ENCODE data around the gene EEA1. TPM values are rescaled to one million over a fixed set of nuclear protein-coding genes. Genes with fewer than 3 reads are reported as not detected.

EEA1 gene
- total RNA-seq, 1 experiment from 2014 or later = 14.9 TPM

GRCh38 chr12:92747151-92747550 lies 181.9 kb downstream of the EEA1 start:
- no peak overlapping the region for H2BK15ac ChIP-seq (ENCODE audit: low read depth, low read length)
- H3K36me3 Mint-ChIP-seq (ENCODE audit: insufficient read depth in 1 of 3, low read depth in 3 of 3) = no peaks in the 10 kb centered on the region
- H2BK20ac ChIP-seq (ENCODE audit: low read depth, low read length, poor library complexity, severe bottlenecking) = no peak overlapping the region
- no peaks in the 10 kb centered on the region for H3K9me3 Mint-ChIP-seq
- no peak overlapping the region for H4K8ac ChIP-seq (replicated peaks; ENCODE audit: insufficient read length, low read depth, low read length)
- no peak overlapping the region for H4K5ac ChIP-seq (ENCODE audit: insufficient read length, low read depth, low read length)
- H3K4me1 ChIP-seq (ENCODE audit: insufficient read depth, low read length) = no peaks in the 10 kb centered on the region
- no peaks in the 10 kb centered on the region for H3K79me2 ChIP-seq (ENCODE audit: insufficient read depth, low read length)
- no peaks in the 10 kb centered on the region for H3K9me3 ChIP-seq (ENCODE audit: control insufficient read depth, low read depth, low read length)
- no peak overlapping the region for H2BK5ac ChIP-seq (ENCODE audit: insufficient read length, low read length)
- no peaks in the 10 kb centered on the region for H3K79me1 ChIP-seq (ENCODE audit: insufficient read depth, low read depth, low read length, poor library complexity, severe bottlenecking)
- H3K4me3 Mint-ChIP-seq = no peak overlapping the region
- H3K4me1 Mint-ChIP-seq = no peaks in the 10 kb centered on the region
- no peak overlapping the region for H3K4me2 ChIP-seq (ENCODE audit: insufficient read depth, insufficient read length, low read length)
- no peak overlapping the region for H2AK5ac ChIP-seq (ENCODE audit: insufficient read length, low read length)
- H3K56ac ChIP-seq (ENCODE audit: insufficient read length, low read depth, low read length) = no peak overlapping the region
- DNase-seq = no peak
- no peak overlapping the region for H2BK12ac ChIP-seq (ENCODE audit: insufficient read length, low read depth, low read length)
- no peak overlapping the region for H3T11ph ChIP-seq (ENCODE audit: low read length)
- no peaks in the 10 kb centered on the region for H4K20me1 ChIP-seq (ENCODE audit: control insufficient read depth, insufficient read depth, insufficient read length)
- no peak overlapping the region for H3K23ac ChIP-seq (ENCODE audit: insufficient read length, low read depth, low read length)
- WGBS (ENCODE audit: extremely low coverage, insufficient read length, low lambda C conversion rate) = no CpG with 5 or more reads among the region's 1 CpG
- no peak for TF ChIP-seq CTCF (conservative IDR thresholded peaks at IDR 0.05)
- H3K4ac ChIP-seq (ENCODE audit: low read depth, low read length) = no peak overlapping the region
- H2BK120ac ChIP-seq (ENCODE audit: low read depth, low read length, poor library complexity, severe bottlenecking) = no peak overlapping the region
- no peak overlapping the region for H3K18ac ChIP-seq (ENCODE audit: insufficient read length, low read depth, low read length)
- no peak overlapping the region for H4K91ac ChIP-seq (ENCODE audit: insufficient read length, low read depth, low read length)
- no peak overlapping the region for H3K27ac ChIP-seq (ENCODE audit: insufficient read length, low read depth, low read length)
- no peak overlapping the region for H3K27ac Mint-ChIP-seq
- H3K14ac ChIP-seq (ENCODE audit: insufficient read depth, low read length) = no peak overlapping the region
- no peak overlapping the region for H3K9ac ChIP-seq (ENCODE audit: extremely low read depth, insufficient read length, low read length)
- no peaks in the 10 kb centered on the region for H3K27me3 Mint-ChIP-seq (ENCODE audit: low read depth)
- no peak overlapping the region for H2AFZ ChIP-seq (ENCODE audit: low read length)
- H3K27me3 ChIP-seq (ENCODE audit: insufficient read depth, low read length) = no peaks in the 10 kb centered on the region
- no peaks in the 10 kb centered on the region for H3K23me2 ChIP-seq (ENCODE audit: insufficient read length, low read depth, low read length, poor library complexity, severe bottlenecking)

All from H9 (cell line).